Kasumi-1 (cell line): ENCODE measurements around the gene DSE.
A peak's percentile ranks its signal among the peaks of the same experiment; 100 is the strongest.

Experiments used
- DNase-seq, 2 experiments: peaks; one replicate each; lab custom pipeline; 2025; lab: John Stamatoyannopoulos, UW

DSE gene

DNA sequence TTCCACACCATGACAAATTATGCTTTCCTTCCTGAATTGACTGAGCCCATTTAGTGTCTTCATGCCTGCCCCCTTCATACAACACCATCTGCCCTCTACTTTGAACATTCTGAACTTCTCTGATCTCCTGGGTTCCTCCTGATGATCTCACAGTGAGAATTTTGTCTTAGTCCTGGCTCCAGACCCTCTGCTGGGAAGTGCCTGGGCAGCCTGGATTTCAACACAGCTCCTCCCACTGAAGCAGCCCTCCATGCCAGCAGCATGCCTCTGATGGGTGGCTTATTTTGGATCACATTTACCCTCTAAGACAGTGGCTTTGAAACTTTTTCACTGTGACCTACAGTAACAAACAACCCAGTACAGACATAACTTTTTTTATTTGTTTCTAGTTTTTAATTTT is 41.5 kb downstream of the DSE start:
- DNase-seq = no peak

DNA sequence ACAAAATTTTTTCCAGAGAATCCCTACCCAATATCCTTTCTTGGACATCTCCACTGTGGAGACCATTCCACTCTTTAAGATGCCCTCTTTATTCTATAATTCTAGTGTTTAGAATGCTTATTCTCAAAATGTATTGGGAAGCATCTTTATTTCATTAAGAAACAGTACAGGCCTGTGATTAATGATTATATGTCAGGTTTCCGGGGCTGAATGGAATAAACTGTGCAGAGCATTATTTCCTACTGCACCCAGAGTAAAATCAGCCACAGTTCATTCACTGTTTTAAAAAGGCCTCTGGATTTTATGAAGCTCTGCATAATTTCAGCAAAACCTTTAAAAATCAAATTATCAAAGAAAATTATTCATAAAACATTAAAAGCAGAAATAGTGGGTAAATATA is 42.6 kb downstream of the DSE start:
- no peak for DNase-seq

- no peak for DNase-seq
Observed at GRCh38 chr6:116417661-116418060, 46.9 kb downstream of the DSE start.

DNA sequence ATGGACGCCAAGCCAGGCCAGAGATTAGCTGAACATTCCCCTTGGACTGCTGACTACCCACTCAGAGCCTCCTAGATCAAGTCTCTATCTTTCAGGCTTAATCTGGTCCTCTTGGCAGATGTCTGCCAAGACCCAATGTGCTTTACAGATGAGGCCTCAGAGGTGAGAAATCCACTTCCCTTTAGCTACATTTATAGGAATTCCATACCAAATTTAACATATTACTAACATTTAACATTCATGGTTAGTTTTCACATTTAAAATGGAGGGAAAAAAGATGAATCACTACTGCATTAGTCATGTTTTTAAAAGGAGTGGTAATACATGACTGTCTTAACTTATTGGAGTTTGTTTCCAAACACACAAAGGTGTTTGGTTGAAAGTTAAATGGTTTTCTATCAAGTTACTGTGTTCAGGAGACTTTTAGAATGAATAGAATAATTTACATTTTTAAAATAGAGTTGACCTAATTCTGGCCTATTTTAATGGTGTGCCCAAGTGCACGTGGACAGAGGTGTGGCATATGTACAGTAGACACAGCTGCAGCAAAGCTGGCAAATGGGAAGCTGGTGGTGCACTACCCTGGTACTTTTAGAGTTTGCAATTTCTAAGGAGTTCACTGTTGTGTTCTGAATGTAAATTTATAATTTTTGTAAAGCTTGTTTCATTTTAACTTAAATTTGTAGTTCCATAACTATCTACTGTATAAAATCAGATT is 48.5 kb downstream of the DSE start:
- no peak for DNase-seq

DNA sequence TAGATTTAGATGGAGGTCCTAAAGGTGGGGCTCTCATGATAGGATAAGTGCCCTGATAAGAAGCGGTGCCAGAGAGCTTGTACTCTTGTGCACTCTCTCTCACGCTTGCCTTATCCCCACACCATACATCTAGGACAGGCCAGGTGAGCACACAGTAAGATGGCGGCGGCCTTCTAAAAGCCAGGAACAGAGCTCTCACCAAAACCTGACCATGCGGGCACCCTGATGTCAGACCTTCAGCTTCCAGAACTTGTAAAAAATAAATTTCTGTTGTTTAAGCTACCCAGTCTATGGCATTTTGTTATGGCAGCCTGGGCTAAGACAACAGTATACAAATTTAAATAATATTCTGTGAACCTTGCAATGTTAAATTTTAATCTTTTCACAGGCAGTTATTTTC is 49.6 kb downstream of the DSE start:
- no peak for DNase-seq

DNA sequence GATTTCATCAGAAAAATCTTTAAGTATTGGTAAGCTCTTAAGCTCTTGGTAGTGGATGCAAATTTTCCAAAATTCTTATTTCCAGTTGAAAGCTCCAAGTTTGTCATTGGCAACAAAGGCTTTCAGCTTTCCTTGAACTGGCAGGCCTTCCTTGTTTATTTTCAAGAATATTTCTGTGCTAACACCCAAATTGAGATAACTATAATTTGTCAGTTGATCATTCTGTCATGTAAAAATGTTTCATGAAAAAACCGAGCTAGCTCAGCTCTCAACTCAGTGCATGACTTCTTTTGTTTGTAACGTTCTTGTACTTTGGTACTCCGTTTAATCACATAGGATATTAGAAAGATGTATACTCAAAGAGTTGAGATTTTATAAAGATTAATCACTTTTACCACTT is 51.5 kb downstream of the DSE start:
- no peak for DNase-seq

- DNase-seq = no peak
Observed at GRCh38 chr6:116424001-116424400, 53.3 kb downstream of the DSE start.

GRCh38 chr6:116426551-116426950 is 55.8 kb downstream of the DSE start:
- DNase-seq = no peak

- DNase-seq = no peak
Observed at GRCh38 chr6:116429111-116429510, 58.4 kb downstream of the DSE start.

GRCh38 chr6:116430860-116431259 is 60.1 kb downstream of the DSE start:
- no peak for DNase-seq

DNA sequence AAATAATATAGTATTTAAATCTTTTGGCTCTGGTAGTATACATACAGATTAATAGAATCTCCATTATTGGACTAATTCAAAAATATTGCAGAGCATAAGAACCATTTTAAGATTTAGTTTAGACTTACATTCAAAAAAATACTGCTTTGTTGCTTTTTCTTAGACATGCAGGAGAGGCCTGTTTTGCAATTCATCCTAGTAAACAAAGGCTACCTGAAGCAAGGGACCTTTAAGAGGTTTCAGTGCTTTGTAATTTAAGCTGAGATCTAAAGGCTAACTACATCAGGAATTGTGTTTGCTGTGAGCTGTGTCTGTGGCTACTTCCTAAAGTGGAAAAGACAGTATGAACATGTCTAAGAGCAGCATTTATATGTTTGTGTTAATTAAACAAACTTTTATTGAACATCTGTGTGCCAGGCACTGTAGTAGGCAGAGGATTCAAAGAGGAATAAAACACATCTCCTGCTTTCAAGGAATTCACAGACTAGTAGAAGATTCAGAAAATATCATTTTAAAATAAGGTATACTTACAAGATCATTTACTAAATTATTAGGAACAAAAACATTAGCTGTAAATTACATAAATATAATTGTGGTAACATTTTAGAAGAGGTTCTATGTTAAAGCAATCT is 61.3 kb downstream of the DSE start:
- no peak for DNase-seq

DNA sequence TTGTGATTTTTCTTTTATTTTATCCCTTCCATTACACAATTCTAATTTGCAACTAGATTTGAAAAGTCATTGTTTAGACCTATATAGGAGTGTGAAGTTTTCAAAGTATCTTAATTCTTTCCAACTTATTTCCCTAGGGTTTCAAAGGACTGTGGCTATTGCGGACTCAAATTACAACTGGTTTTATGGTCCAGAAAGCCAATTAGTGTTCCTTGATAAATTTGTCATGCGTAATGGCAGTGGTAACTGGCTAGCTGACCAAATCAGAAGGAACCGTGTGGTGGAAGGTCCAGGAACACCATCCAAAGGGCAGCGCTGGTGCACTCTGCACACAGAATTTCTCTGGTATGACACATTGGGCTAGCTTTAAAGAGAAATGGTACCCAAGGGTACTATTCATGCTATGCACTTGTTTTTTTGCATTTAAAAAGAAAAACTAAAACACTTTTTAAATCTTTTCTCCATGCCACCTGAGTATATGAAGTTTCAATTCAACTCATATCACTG is 62.5 kb downstream of the DSE start:
- DNase-seq = no peak

- DNase-seq = no peak
Observed at GRCh38 chr6:116434056-116434725, 63.4 kb downstream of the DSE start.

DNA sequence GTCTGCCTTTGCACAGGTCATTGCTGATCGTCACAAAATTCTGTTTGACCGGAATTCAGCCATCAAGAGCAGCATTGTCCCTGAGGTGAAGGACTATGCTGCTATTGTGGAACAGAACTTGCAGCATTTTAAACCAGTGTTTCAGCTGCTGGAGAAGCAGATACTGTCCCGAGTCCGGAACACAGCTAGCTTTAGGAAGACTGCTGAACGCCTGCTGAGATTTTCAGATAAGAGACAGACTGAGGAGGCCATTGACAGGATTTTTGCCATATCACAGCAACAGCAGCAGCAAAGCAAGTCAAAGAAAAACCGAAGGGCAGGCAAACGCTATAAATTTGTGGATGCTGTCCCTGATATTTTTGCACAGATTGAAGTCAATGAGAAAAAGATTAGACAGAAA is 65.8 kb downstream of the DSE start:
- no peak for DNase-seq

DNA sequence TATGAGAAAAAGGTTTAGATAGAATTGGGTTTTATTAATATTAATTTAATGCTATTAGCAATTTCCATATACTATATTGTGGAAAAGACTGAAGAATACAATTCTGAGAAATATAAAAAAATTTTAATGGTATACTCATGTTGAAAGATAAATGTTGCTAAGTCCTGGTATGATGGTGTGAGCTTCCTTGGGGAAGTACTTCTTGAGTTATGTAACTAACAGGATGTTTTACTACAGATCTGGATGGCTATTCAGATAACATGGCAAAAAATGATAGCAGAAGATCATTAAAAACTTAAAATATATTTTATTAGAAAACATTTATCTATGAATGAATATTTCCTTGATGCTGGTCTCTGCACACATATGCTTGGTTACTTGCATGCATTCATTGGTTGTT is 66.9 kb downstream of the DSE start:
- DNase-seq = no peak

DNA sequence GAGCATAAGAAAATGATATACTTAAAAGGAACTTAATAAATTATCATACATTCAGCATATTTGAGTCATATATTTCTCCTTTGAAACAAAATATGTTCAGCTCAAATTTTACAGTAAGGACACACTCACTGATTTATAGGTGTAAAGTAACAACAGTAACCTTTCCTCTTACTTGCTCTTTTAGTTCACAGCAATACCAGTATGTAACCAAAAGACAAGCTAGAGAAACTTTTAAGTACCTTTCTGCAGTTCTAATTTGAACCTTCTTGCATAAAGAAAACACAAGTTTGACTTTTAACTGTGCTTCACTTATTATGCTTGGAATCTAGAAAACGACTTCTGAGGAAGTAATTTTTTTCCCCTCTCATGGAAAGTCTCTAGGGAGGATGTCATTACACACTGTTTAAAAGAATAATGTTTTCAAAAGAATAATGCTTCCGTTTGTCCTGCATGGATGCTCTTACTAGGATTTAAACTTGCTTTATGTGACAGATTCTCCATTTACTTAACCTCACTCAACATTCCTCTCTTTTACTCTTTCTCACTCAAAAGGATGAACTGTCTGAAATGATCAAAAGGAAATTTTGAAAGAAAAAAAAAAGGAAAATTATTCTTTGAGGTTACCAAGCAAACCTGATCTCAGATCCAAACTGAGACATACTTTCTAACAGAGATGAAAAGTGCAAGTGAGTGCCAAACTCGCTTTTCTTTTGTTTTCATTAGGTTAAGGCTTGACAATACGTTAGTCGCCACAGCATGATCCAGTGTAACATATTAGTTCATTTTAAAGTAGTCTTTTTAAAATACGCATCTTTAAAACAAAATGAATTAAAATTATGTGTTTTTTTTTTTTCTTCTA is 68.1 kb downstream of the DSE start:
- no peak for DNase-seq

GRCh38 chr6:116439522-116440051 is 68.8 kb downstream of the DSE start:
- no peak for DNase-seq

DNA sequence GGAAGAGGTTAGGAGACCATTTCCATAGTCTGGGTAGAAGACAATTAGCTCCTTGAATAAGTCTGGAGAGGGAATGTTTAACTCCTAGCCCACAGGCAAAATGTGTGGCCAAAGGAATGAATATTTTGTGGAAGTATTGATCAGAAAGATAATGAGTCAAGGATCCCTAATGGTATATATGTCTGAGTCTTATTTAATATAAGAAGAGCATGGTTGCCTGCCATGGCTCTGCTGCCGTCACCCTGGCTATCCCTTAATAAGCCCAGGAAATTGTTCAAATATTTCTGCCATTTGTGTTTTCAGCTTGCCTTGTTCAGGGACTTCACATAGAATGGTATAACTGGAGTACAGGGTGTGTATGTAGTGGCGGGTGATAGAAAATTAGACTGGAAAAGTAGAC is 72.4 kb downstream of the DSE start:
- DNase-seq = no peak

DNA sequence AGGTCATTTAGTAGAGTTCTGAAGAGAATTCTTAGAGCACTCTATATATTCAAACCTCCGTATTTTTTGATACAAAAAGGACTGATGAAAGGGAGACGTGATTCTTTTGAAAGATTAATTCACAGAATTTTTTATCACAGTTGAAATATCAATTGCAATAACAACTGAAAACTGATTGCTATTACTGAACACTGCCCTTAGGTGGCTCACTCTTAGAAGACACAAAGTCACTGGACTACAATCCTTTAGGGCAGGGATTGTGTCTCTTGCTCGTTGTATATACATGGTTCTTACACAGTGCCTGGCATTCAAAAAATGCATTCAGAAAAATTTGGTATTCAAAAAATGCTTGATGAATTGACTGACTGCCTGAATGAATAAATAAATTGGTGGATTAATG is 73.3 kb downstream of the DSE start:
- peak; percentile 50 to 82 for DNase-seq

DNA sequence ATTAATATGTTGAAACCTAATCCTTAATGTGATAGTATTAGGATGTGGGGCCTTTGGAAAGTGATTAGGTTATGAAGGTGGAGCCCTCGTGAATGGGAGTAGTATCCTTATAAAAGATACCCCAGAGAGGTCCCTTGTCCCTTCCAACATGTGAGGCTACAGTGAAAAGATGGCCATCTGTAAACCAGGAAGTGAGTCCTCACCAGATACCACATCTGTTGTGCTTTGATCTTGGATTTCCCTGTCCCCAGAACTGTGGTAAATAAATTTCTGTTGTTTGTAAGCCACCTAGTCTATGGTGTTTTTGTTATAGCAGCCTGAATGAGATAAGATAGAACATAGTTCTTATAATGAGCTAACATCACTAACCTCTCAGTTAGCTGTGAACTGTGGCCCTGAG is 73.8 kb downstream of the DSE start:
- DNase-seq = no peak

DNA sequence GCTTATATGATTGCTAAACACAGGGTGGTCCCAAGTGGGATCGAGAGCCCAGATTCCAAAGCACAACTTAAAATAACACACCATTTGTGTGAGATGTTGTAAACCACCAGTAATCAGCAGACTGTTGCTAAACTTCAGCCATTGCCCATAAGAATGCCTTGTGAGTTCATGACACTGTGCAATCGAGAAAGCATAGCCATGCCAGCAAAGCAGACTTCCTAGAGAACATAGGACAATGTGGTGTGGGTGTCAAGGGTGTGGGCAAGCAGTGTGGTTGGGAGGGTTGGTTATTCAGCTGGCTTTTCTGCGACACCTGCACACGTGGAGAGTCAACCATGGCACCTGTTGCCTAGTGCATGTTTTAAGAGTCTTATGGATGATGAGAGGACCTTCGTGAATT is 74.4 kb downstream of the DSE start:
- no peak for DNase-seq

GRCh38 chr6:116446399-116446798 is 75.7 kb downstream of the DSE start:
- DNase-seq = peak; percentile 64 to 71
